Calu3 (cell line): Measurements from ENCODE around the gene SLC39A7. TPM values are rescaled to one million over a fixed set of nuclear protein-coding genes. Genes with fewer than 3 reads are reported as not detected.
A peak's percentile ranks its signal among the peaks of the same experiment; 100 is the strongest.

Source experiments
- BruUV-seq: library from RNA; stranded (reverse); fragments of 400-500 nt; replicated peaks from 2 replicates; lab custom pipeline; 2021; lab: Mats Ljungman, UMichigan
- CTCF ChIA-PET: fragments of 300-600 bp; sonication (Branson Sonifier 250); formaldehyde crosslinking; loops from one replicate; lab custom pipeline; 2022; ENCODE audit warnings: antibody characterized with exemption; lab: Charles Lee
- DNase-seq: peaks from one replicate; pipeline ENCODE4 v3.0.0; 2022
- H3K27ac Mint-ChIP-seq: one replicate; pipeline ENCODE4 v1.8.0; 2022; ENCODE audit warnings: mixed read lengths; ENCODE audit not compliant: unreplicated experiment
- H3K27me3 Mint-ChIP-seq: one replicate; pipeline ENCODE4 v1.8.0; 2022; ENCODE audit warnings: mixed read lengths; ENCODE audit not compliant: unreplicated experiment
- H3K36me3 Mint-ChIP-seq: one replicate; pipeline ENCODE4 v1.8.0; 2022; ENCODE audit warnings: mild to moderate bottlenecking, moderate library complexity, mixed read lengths; ENCODE audit not compliant: insufficient read depth, unreplicated experiment
- H3K4me1 Mint-ChIP-seq: one replicate; pipeline ENCODE4 v1.8.0; 2022; ENCODE audit warnings: mild to moderate bottlenecking, low read depth, mixed read lengths; ENCODE audit not compliant: unreplicated experiment
- H3K4me3 Mint-ChIP-seq: one replicate; pipeline ENCODE4 v1.8.0; 2022; ENCODE audit warnings: mild to moderate bottlenecking, low read depth, moderate library complexity, mixed read lengths; ENCODE audit not compliant: unreplicated experiment
- H3K9me3 Mint-ChIP-seq: one replicate; pipeline ENCODE4 v1.8.0; 2022; ENCODE audit warnings: low read depth, mixed read lengths; ENCODE audit not compliant: unreplicated experiment
- intact Hi-C: fragments of 100-400 bp; cut with micrococcal nuclease; formaldehyde crosslinking; loops from one replicate; pipeline ENCODE4 v1.10.0; 2022; ENCODE audit not compliant: unreplicated experiment
- total RNA-seq: library from RNA; stranded (reverse); gene quantifications from 2 replicates; pipeline ENCODE4 v1.2.3, GENCODE V29; 2022
- TF ChIP-seq, protein P1 (sequence below): fragments of 200-600 bp; IDR thresholded peaks from one replicate; pipeline ENCODE4 v1.8.0; 2022; ENCODE audit warnings: antibody characterized with exemption; ENCODE audit not compliant: unreplicated experiment

SLC39A7 gene
- total RNA-seq, 1 experiment from 2014 or later = 201 TPM

DNA sequence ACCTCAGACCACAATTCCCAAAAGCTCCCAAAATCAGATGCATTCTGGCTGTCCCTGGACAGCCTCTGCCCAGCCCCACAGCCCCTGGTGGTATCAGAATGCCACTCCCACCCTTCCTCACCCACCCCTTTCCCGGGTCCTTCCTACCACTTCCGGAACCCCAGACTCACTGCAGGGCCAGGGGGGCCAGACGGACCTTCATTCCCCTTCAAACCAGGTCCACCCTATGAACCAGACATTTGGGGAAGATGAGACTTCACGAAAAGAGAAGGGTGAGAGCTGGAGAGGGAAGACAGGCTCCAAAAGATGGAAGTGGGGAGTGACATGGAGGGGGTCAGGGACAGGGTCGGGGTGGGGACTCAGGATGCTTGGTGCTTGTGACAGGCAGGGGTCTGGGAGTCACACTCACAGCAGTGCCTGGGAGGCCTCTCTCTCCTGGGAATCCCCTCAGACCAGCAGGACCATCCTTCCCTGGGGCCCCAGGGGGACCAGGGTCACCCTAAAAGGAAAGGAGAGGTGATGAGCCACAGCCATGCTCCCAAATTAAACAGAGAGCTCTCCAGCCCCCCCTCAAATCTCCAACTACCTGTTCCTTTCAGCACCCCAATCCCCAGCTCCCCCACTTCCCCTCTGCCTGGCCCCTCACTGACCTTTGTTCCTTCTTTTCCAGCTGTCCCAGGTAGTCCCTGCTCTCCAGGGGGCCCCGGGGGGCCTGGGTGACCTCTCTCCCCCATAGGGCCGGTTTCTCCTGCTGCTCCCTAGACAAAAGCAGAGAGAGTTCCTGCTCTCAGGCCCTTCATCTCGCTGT, 28.6 kb upstream of the SLC39A7 start:
- BruUV-seq = no TSS peak
- intact Hi-C loops = loop anchor here (1.0 kb wide), 1 partner anchor 172 kb away; no protein-coding TSS in a partner anchor
- Mint-ChIP-seq H3K4me3 (no peak overlapping the region), H3K27ac (peak overlapping the region; percentile 25), H3K27me3 (peaks cover 86% of the 10 kb centered on the region), H3K4me1 (peaks cover 9% of the 10 kb centered on the region), H3K9me3 (no peaks in the 10 kb centered on the region), H3K36me3 (no peaks in the 10 kb centered on the region)
- TF ChIP-seq, protein P1, sequence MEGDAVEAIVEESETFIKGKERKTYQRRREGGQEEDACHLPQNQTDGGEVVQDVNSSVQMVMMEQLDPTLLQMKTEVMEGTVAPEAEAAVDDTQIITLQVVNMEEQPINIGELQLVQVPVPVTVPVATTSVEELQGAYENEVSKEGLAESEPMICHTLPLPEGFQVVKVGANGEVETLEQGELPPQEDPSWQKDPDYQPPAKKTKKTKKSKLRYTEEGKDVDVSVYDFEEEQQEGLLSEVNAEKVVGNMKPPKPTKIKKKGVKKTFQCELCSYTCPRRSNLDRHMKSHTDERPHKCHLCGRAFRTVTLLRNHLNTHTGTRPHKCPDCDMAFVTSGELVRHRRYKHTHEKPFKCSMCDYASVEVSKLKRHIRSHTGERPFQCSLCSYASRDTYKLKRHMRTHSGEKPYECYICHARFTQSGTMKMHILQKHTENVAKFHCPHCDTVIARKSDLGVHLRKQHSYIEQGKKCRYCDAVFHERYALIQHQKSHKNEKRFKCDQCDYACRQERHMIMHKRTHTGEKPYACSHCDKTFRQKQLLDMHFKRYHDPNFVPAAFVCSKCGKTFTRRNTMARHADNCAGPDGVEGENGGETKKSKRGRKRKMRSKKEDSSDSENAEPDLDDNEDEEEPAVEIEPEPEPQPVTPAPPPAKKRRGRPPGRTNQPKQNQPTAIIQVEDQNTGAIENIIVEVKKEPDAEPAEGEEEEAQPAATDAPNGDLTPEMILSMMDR = no peak
- CTCF ChIA-PET = interaction anchor here (0.5 to 2.3 kb wide), 19 partner anchors 8 to 239 kb away, joined by 3 to 10 read pairs (median 4); no protein-coding TSS in a partner anchor
- no peak for DNase-seq

DNA sequence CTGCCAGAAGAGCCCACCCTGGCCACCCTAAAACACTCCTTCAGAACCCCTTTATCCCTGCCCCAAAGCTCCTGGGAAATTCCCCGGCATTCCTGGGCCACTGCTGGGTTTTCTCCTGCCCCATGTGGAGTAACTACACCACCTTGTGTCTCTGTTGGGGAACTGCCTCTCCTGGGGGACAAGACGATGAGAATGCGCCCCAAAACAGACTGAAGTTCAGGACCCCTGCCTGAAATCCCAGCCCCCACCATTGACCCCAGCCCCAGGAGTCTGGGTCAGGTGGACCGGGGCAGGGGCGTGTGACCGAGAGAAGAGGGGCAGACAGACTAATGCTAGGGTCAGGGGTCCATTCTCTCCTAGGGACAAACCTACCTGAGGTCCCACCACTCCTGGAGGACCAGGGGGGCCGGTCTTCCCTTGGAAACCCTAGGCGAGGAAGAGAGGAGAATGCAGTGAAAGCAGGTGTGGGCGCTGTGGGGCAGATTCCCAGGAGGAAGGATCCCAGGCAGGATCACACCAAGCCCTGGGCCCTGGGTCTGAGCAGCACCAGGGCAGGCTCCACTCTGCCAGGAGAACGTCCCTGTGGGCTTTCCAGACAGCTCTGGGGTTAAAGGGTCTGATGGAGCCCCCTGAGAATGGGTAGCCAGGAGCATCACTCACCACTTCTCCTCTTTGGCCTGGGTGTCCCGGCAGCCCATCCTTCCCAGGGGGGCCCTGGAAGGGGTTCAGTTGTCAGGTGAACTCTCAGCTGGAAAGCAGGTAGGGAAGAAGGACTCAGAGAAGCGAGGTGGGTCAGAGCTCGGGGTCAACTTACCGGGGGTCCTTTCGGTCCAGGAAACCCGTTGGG, 27.8 kb upstream of the SLC39A7 start:
- H3K36me3 Mint-ChIP-seq = no peaks in the 10 kb centered on the region
- no peaks in the 10 kb centered on the region for H3K9me3 Mint-ChIP-seq
- TF ChIP-seq, protein P1 = peak; percentile 80
- peaks cover 9% of the 10 kb centered on the region for H3K4me1 Mint-ChIP-seq
- no TSS peak for BruUV-seq
- DNase-seq = peak; percentile 69
- peak overlapping the region; percentile 25 for H3K27ac Mint-ChIP-seq
- no peak overlapping the region for H3K4me3 Mint-ChIP-seq
- CTCF ChIA-PET = interaction anchor here (0.6 to 2.6 kb wide), 19 partner anchors 9 to 239 kb away, joined by 3 to 13 read pairs (median 4); no protein-coding TSS in a partner anchor
- peaks cover 89% of the 10 kb centered on the region for H3K27me3 Mint-ChIP-seq
- intact Hi-C loops = loop anchor here (1.0 kb wide), 1 partner anchor 173 kb away; no protein-coding TSS in a partner anchor

DNA sequence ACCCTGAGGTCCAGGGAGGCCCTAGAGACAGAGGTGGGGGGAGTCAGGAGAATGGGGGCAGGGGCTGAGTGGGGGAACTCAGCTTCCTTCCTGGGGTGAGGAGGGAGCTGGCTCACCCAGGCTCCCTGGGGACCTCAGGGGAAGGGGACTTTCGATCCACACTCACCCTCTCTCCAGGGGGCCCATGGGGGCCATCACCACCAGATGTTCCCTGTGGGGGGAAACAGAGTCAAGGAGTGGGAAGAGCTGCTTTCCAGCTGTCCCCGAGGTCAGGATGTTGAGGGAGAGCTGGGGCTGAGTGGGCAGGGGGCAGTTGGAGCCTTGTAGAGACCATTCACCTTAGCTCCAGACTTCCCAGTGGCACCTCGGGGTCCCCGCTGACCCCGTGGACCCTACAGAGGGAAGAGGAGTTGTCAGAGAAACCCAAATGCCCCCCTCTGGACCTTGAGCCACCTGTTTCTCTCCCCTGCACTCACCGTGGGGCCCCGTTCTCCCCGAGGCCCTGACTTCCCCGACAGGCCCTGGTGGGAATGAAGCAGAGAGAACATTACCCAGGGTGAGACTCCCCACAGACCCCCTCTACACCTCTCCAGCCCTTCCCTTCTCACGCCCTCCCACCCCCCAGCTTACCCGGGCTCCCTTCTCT, 27.0 kb upstream of the SLC39A7 start:
- intact Hi-C loops = no loop called here
- peaks cover 9% of the 10 kb centered on the region for H3K4me1 Mint-ChIP-seq
- peaks cover 89% of the 10 kb centered on the region for H3K27me3 Mint-ChIP-seq
- CTCF ChIA-PET = interaction anchor here (0.7 to 2.6 kb wide), 10 partner anchors 13 to 236 kb away, joined by 3 to 13 read pairs (median 6); no protein-coding TSS in a partner anchor
- H3K9me3 Mint-ChIP-seq = no peaks in the 10 kb centered on the region
- no peaks in the 10 kb centered on the region for H3K36me3 Mint-ChIP-seq
- no peak overlapping the region for H3K27ac Mint-ChIP-seq
- DNase-seq = no peak
- TF ChIP-seq, protein P1 = no peak
- H3K4me3 Mint-ChIP-seq = no peak overlapping the region
- no TSS peak for BruUV-seq

DNA sequence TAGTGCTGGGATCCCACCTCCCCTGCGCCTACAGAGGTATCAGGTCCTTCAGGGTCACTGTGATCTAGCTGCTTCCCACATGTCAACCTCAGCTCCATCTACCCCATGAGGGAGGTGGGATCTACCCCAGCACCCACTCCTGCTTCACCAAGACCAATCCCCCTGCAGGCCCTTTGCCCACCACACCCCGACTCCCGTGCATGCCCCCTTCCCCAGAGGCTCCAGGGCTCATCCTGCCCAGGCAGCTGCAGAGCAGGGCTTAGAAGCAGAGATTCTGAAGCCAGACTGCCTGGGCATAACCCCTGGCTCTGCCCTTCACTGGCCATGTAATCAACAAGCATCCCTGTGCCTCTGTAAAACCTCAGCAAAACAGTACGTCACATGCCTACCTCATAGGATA, 25.9 kb upstream of the SLC39A7 start:
- Mint-ChIP-seq H3K27ac (no peak overlapping the region), H3K4me1 (peaks cover 9% of the 10 kb centered on the region), H3K4me3 (no peak overlapping the region), H3K36me3 (no peaks in the 10 kb centered on the region), H3K9me3 (no peaks in the 10 kb centered on the region), H3K27me3 (peaks cover 89% of the 10 kb centered on the region)
- CTCF ChIA-PET = interaction anchor here (0.5 to 2.6 kb wide), 5 partner anchors 13 to 74 kb away, joined by 3 to 13 read pairs (median 4); no protein-coding TSS in a partner anchor
- DNase-seq = no peak
- intact Hi-C loops = no loop called here
- BruUV-seq = no TSS peak
- TF ChIP-seq, protein P1 = no peak
